ENCODE results near the gene SF3B2. TPM values are rescaled to one million over a fixed set of nuclear protein-coding genes. Genes with fewer than 3 reads are reported as not detected.

The SF3B2 gene
- total RNA-seq, 6 donors from 2014 or later: 142 to 193 (median 173) TPM

- no peak overlapping the region for H3K27ac ChIP-seq
- H3K9me3 ChIP-seq: no peaks in the 10 kb centered on the region
- no peaks in the 10 kb centered on the region for H3K4me1 ChIP-seq
- DNase-seq (no peak), ATAC-seq (ENCODE audit: low FRiP score in 2 of 2) (no peak)
- TF ChIP-seq POLR2A (IDR thresholded peaks at IDR 0.05) (no peak), CTCF (IDR thresholded peaks at IDR 0.05) (no peak), EP300 (IDR thresholded peaks at IDR 0.05) (no peak), POLR2AphosphoS5 (IDR thresholded peaks at IDR 0.05) (no peak)
- no peaks in the 10 kb centered on the region for H3K36me3 ChIP-seq
- no peaks in the 10 kb centered on the region for H3K27me3 ChIP-seq
- WGBS, 2 donors: 66 to 77% methylated on average over 9 of the region's 9 CpGs
- no peak overlapping the region for H3K4me3 ChIP-seq
Observed at GRCh38 chr11:66035653-66036333, 16.4 kb upstream of the SF3B2 start.

- no peak overlapping the region for H3K4me3 ChIP-seq
- no peak for DNase-seq
- H3K9me3 ChIP-seq: no peaks in the 10 kb centered on the region
- H3K36me3 ChIP-seq: no peaks in the 10 kb centered on the region
- no peaks in the 10 kb centered on the region for H3K27me3 ChIP-seq
- no peak for ATAC-seq (ENCODE audit: low FRiP score in 2 of 2)
- no peaks in the 10 kb centered on the region for H3K4me1 ChIP-seq
- no peak overlapping the region for H3K27ac ChIP-seq
- TF ChIP-seq POLR2A (IDR thresholded peaks at IDR 0.05) (no peak), CTCF (IDR thresholded peaks at IDR 0.05) (no peak), EP300 (IDR thresholded peaks at IDR 0.05) (no peak), POLR2AphosphoS5 (IDR thresholded peaks at IDR 0.05) (no peak)
- 68 to 83% methylated on average over 5 of the region's 5 CpGs for WGBS, 2 donors
Observed at GRCh38 chr11:66036334-66036710, 15.8 kb upstream of the SF3B2 start.

- 88 to 94% methylated on average over 3 of the region's 3 CpGs for WGBS, 2 donors
- ATAC-seq (ENCODE audit: low FRiP score in 2 of 2): no peak
- Histone ChIP-seq H3K4me3 (no peak overlapping the region), H3K4me1 (no peaks in the 10 kb centered on the region), H3K36me3 (no peaks in the 10 kb centered on the region), H3K27ac (no peak overlapping the region), H3K9me3 (no peaks in the 10 kb centered on the region), H3K27me3 (no peaks in the 10 kb centered on the region)
- DNase-seq: no peak
- TF ChIP-seq EP300 (IDR thresholded peaks at IDR 0.05) (no peak), POLR2AphosphoS5 (IDR thresholded peaks at IDR 0.05) (no peak), POLR2A (IDR thresholded peaks at IDR 0.05) (no peak), CTCF (IDR thresholded peaks at IDR 0.05) (no peak)
Observed at GRCh38 chr11:66037327-66037726, 14.8 kb upstream of the SF3B2 start.

- DNase-seq (no peak), ATAC-seq (ENCODE audit: low FRiP score in 2 of 2) (no peak)
- no peaks in the 10 kb centered on the region for H3K9me3 ChIP-seq
- no peaks in the 10 kb centered on the region for H3K27me3 ChIP-seq
- H3K4me1 ChIP-seq: peaks cover 0 to under 1% (median 0%) of the 10 kb centered on the region in 4 donors
- WGBS, 2 donors: 78 to 94% methylated on average over 3 of the region's 3 CpGs
- no peak overlapping the region for H3K4me3 ChIP-seq
- TF ChIP-seq POLR2AphosphoS5 (IDR thresholded peaks at IDR 0.05) (no peak), CTCF (IDR thresholded peaks at IDR 0.05) (no peak), POLR2A (IDR thresholded peaks at IDR 0.05) (no peak), EP300 (IDR thresholded peaks at IDR 0.05) (no peak)
- no peak overlapping the region for H3K27ac ChIP-seq
- no peaks in the 10 kb centered on the region for H3K36me3 ChIP-seq
Observed at GRCh38 chr11:66039765-66040164, 12.4 kb upstream of the SF3B2 start.

Measured in upper lobe of left lung (tissue), 6 donors.